ENCODE data around the gene SF3B1. TPM values are rescaled to one million over a fixed set of nuclear protein-coding genes. Genes with fewer than 3 reads are reported as not detected.

Gene SF3B1
- 227 TPM for total RNA-seq

GRCh38 chr2:197434541-197435513 is at the start of gene SF3B1:
SF3B1 (minus strand) TSS chr2:197435028; CDS start chr2:197434999, 29 bp downstream.

GRCh38 chr2:197453123-197453913 is 18.5 kb upstream of the SF3B1 start, which contains the start of gene COQ10B:
COQ10B (plus strand) TSS chr2:197453552; CDS start chr2:197453561, 9 bp downstream.

Small RNAs within 50 kb of the gene (small RNA-seq; reads per million reads assigned to genes)
- gene RF00394, result not detected
- gene RNU6-1029P, result not detected

Other genes starting within 250 kb of the SF3B1 start
- gene ANKRD44, start 124.2 kb downstream of the SF3B1 start, total RNA-seq, result 78.2 TPM
- 40.1 TPM for gene COQ10B, start 18.5 kb upstream of the SF3B1 start, total RNA-seq
- gene HSPD1, start 64.8 kb upstream of the SF3B1 start, total RNA-seq, result 210 TPM
- gene HSPE1, start 65.4 kb upstream of the SF3B1 start, total RNA-seq, result 93.7 TPM
- gene MOB4, start 81.0 kb upstream of the SF3B1 start, total RNA-seq, result 83.0 TPM
- 52.6 TPM for gene RFTN2, start 240.6 kb upstream of the SF3B1 start, total RNA-seq